Measurements from ENCODE around the gene SUCLG2.

DNA sequence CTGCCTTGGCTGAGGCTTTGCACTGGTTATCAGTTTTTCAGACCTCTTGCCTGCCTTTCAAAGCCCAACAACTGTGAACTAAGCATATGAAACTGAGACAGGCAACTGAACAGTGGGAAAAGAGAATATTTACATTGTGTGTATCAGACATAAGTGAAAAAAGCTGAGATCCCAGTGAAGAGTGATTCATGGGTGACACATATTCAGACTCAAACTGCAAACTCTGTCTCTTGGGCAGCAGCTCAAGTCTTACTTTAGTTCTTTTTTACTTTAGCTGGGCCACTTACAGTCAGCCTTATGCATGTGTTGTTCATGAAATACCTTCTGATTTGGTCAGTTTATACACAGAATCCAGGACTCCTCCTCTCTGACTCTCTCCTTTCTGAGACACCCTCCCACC lies 19.2 kb downstream of the SUCLG2 start:
- no peak for TF ChIP-seq CTCF (conservative IDR thresholded peaks at IDR 0.05 in 1 of 2, IDR thresholded peaks at IDR 0.05 in 1 of 2; ENCODE audit: extremely low read depth in 1 of 2, insufficient read depth in 1 of 2, low read depth in 1 of 2, low read length in 2 of 2)
- no peak for TF ChIP-seq EZH2 (IDR thresholded peaks at IDR 0.05; ENCODE audit: borderline replicate concordance, low read length)
